GM21360 (cell line): ENCODE results near the gene ZNF628.
A peak's percentile ranks its signal among the peaks of the same experiment; 100 is the strongest.
"Not testable (repeated sequence)": the region's sequence is repeated elsewhere in the genome, so short reads cannot be mapped to it uniquely, and the experiment has no call there.

Source experiments
- ATAC-seq: cut with Tn5 transposase; IDR thresholded peaks from one replicate; pipeline ENCODE4 v1.9.1; 2021; ENCODE audit warnings: mild to moderate bottlenecking, moderate library complexity; ENCODE audit not compliant: unreplicated experiment

Gene ZNF628

DNA sequence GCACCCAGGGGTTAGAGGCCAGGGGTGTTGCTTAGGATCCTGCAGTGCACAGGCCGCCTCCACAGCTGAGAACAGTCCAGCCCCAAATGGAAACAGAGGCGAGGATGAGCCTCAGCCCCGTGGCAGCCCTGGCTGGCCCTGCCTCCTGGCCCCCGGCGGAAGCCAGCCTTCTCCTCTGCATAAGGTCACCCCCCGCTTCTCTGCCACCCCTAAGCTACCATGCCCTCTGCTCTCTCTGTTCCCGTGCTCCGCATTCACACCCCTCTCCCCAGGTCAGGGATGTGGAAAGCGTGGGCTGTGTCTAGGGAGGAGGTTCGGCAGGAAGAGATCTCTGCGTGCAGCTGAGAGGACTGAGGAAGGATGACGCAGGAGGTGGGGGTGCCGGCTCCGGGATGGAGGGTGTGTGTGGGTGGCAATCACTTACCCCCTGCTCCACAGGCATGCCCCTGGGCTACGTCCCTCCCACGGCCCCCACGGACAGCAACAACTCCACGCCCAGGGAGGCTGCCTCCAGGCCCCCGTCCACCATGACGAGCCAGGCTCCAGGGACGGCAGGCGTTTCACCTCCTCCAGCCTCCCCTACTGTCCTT, 17.9 kb downstream of the ZNF628 start:
- no peak for ATAC-seq

DNA sequence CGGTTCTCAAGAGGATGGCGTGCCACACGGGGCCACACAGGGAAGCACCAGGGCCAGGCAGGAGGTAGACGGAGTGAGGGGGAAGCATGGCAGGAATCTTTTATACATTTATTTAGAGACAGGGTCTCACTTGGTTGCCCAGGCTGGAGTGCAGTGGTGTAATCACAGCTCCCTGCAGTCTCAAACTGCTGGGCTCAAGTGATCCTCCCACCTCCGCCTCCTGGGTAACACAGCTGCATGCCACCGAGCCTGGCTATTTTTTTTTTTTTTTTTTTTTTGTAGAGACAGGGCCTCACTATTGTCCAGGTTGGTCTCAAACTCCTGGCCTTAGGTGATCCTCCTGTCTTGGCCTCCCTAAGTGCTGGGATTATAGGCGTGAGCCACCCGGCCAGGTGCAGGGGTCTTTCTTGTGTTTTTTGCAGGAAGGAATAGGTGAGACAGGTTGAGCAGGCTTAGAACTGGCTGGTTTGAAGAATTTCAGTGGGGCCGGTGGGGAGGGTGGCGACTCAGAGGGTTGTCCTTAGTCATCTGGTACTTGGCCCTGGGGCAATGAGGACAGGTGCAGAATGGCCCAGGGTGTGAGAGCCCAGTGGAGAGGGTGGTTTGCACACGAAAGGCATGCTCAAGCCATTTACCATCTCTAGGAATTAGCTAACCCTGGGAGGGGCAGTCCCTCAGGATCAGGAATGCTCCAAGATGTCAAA, 19.4 kb downstream of the ZNF628 start:
- no peak for ATAC-seq

DNA sequence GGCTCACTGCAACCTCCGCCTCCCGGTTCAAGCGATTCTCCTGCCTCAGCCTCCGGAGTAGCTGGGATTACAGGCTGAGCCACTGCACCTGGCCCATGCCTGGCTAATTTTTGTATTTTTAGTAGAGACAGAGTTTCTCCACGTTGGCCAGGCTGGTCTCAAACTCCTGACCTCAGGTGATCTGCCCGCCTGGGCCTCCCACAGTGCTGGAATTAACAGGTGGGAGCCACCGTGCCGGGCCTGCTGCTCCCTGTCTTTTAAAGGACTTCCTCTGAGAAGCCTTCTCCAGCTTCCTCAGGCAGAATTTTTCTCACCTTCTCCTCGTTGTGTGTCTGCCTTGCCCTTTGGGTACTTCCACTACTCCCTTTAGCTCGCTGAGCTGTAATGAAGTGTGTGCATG, 20.4 kb downstream of the ZNF628 start:
- not testable (repeated sequence) for ATAC-seq

DNA sequence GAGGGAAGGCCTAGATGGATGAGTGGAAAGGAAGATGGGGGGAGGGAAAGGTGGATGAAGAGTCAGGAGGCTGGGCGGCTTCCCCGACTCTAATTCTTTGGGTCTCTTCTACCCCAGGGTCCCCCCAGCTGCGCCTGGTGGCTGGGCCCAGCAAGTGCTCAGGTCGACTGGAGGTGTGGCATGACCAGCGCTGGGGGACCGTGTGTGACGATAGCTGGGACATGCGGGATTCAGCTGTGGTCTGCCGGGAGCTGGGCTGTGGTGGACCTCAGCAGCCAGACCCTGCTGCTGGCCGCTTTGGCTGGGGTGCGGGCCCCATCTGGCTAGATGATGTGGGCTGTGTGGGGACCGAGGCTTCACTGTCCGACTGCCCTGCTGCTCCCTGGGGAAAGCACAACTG, 21.3 kb downstream of the ZNF628 start:
- ATAC-seq = no peak

DNA sequence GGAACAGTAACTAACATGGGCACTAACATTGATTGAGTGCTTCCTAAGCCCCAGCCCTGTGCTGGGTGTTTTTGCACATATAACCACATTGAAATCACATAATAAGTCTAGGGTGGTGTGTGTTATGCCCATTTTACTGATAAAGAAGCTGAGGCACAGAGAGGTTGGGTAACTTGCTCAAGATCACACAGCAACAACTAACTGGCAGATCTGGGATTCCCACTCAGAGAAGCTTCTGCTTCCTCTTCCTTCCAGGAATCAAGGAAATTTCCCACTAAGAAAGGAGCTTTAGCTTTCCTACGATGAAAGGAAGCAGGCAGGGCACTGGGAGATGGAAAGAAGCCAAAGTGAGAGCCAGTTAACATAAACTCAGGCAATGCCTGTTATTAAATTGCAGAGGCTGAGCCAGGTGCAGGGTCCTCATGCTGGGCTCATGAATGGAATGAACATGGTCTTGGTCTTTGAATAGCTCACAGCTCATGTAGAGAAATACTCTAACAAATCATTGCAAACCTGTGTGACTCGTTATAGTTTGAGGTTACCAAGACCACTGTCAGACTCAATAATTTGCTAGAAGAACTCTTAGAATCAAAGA, 21.9 kb downstream of the ZNF628 start:
- no peak for ATAC-seq

DNA sequence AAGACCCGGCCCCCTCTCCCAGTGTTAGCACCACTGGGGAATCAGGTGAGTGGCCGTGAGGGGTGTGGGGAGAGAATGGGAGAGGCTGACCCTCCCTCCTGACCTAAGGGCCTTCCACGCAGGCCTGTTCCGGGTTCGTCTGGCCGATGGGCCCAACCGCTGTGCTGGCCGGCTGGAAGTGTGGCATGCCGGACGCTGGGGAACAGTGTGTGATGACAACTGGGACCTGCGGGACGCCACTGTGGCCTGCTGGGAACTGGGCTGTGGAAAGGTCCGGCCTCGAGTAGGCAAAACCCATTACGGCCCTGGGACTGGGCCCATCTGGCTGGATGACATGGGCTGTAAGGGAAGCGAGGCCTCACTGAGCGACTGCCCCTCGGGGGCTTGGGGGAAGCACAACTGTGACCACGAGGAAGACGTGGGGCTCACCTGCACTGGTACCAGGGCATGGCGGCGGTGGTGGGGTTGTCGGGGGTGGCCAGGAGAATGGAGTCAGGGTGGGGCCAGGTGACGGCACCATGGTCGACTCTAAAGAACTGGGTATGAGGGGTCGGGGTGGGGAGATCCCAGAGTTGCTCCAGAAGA, 24.0 kb downstream of the ZNF628 start:
- ATAC-seq = no peak

DNA sequence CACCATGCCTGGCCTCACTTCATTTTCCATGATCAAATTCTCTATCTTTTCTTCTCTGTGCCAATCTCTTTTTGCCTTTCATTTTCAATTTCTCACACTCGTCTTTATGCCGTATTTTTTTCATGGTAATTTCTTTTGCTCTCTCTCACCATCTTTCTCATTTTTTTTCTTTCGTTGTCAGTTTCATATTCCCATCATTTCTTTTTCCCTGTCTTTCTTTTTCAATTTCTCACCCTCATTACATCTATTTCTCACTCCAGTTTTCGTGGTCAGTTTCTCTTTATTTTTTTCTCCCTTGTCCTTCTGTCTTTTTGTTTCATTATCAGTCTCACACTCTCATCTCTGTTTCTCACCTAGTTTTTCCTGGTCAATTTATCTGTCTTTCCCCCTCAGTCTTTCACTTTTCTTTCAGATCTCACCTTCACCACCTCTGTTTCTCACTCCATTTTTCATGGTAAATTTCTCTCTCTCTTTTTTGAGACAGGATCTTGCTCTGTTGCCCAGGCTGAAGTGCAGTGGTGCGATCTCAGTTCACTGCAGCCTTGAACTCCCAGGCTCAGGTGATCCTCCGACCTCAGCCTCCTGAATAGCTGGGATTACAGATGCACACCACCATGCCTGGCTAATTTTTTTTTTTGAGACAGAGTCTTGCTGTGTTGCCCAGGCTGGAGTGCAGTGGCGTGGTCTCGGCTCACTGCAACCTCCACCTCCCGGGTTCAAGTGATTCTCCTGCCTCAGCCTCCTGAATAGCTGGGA, 26.0 kb downstream of the ZNF628 start:
- ATAC-seq = no peak

DNA sequence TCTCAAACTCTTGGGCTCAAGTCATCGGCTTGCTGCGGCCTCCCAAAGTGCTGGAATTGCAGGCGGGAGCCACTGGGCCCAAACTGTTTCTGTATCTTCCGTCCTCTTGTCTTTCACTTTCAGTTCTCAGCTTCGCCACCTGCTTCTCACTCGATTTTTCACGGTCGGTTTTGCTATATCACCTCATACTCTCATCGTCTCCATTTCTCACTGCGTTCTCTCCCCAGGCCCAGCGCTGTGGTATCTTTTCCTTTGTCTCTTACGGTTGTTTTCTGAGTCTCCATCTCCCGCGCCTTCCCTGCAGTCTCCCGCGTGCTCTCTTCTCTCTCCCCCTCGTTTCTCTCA, 26.7 kb downstream of the ZNF628 start:
- no peak for ATAC-seq

DNA sequence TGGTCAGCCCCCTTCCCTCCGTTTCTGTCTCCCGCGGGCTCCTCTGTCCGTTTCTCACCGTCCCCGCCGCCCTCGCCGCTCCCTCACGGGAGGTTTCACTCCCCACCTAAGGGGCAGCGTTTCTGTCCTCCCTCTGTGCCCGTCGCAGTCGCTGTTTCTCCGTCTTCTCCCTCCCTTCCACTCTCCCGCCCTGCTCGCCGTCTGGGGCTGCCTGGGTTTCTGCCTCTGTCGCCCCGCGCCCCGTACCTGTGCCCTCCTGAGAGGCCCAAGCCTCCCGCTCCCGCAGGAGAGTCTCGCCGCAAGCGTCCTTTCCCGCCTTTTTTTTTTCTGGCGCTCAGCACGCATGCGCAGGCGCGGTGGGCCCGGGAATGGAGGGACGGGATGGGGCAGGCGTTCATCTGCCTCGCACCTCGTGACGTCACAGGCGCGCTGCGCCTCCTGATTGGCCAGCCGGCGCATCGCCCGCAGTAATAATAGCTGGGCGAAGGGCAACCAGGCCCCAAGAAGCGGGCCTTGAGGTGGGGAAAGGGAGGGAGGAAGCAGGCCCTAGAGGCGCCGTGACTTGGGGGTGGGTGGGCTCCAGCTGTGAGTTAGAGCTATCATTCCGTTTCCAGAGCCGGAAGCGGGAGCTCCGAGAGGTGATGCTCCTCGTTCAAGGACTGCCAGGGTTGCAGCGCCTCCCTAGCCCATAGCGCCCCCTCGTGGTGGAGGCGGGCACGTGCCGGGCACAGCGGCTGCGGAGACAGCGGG, 27.3 kb downstream of the ZNF628 start:
- ATAC-seq = peak; percentile 92

DNA sequence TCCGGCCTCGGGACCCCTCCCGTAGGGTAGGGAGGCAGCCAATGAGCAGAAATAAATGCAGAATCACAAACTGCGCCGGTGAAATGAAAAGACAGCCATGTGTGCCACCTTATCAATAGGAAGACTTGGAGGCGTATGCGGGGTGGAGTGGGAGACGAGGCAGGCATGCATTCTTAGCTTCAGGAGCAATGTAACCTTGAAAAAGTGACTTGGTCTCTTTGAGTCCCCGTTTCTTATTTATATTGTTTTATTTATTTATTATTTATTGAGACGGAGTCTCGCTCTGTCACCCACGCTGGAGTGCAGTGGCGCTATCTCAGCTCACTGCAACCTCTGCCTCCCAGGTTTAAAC, 27.8 kb downstream of the ZNF628 start:
- ATAC-seq = no peak

DNA sequence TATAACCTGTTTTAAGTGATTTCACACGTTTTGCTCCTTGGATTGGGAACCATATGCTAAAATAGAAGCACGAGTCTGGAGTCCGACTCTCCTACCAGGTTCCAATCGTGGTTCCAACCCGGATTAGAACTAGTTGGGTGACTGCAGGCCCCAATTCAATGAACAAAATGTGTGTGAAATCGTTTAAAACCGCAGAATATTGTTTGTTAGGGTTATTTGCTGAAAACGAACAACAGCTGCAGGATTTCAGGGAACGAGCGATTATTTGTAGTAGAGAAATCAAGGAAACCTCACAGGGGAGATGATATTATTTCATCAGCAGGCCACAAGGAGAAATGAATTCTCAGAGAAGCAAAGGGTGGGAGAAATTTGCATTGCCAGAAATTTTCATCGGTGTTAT, 28.6 kb downstream of the ZNF628 start:
- no peak for ATAC-seq

DNA sequence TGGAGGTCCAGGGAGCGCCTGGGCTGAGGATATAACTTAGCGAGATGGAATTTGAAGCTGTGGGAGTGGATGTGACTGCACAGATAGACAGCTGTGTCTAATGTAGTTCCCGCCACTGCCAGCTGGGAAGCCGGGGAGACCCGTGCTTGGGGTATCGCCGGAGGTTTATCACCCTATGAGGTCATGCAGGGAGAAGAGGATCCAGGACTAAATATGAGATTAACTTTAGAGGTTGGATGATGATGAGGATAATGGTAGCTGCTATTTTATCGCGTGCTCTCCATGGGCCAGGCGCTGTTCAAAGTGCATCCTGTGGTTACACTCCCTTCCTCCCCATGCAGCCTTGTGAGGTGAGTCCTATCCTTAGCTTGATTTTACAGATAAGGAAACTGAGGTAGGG, 31.7 kb downstream of the ZNF628 start:
- ATAC-seq = no peak

DNA sequence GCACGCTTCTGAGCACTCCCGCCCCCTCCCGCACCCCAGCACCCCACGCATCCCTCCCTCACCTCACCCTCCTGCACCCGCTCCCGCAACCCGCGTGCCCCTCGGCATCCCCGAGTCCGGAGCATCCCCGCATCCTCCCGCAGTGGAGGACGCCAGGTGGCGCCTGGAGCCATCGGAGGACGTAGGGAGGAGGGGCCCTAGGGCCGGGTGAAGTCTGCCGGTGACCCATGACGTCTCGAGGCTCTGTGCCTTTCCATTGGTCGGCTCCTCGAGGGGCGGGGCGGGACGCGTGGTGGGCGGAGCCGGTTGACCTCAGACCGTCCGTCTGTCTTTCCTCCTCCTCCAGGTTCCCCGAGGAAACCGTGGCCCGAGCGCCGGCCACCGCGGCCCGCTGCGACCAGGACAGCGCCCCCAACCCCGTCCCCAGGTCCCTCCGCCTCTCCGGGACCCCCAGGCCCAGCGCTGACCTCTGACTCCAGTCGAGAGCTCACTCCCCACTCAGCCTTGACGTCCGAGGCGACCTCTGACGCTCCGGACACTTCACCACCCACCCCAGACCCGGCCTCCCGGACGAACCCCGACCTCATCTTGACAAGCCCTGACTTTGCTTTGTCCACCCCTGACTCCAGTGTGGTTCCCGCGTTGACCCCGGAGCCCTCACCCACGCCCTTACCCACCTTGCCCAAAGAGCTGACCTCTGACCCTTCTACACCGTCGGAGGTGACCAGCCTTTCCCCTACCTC, 40.6 kb downstream of the ZNF628 start:
- peak; percentile 97 for ATAC-seq

DNA sequence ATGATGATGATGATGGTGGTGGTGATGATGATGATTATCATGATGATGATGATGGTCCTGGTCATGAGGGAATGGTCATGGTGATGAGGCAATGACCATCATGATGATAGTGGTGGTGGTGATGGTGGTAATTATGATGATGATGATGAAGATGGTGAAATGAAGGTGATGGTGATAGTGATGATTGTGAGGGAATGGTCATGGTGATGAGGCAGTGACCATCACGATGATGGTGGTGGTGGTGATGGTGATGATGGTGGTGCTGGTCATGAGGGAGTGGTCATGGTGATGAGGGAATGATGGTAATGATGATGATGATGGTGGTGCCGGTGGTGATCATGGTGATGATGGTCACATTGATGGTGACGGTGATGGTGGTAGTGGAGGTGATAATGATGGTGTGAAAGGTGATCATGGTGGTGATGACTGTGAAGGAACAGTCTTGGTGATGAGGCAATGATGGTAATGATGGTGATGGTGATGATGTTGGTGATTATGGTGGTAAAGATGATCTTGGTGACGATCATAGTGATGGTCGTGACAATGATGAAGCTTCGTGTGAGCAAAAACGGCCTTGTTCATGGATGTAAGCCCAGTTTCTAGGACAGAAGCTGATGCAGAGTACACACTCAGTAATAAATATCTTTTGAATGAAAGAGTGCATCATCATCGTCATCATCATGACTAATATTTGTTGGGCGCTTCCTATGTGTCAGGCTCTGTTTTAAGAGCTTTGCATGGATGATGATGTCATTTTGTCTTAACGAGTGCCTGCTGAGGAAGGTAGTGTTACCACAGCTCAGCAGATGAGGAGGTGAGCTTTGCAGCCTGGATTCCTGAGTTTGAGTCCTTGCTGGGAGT, 43.3 kb downstream of the ZNF628 start:
- no peak for ATAC-seq

DNA sequence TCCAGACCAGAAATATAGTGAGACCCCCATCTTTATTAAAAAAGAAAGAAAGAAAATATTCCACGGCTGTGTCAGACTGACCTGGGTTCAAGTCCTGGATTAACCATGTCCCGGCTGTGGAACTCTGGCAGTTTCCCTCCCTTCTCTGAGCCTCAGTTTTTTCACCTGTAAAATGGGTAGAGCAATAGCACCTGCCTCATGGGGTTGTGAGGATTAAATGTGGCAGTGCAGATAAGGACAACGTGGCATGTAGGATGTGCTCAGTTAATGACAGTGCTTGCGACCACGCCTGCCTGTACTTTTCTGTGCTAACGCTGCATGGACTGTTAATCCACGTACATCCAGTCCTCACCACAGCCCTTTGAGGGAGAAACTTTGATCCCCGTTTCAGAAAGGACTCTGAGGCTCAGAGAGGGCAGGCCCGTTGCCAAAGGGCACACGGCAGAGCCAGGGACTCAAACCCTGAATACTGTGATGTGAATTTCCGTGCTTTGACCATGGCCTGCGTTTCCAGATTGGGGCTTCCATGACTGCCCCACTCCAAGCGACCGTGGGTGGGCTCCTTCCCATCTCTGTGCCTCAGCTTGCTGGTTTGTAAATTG, 44.4 kb downstream of the ZNF628 start:
- ATAC-seq = no peak

DNA sequence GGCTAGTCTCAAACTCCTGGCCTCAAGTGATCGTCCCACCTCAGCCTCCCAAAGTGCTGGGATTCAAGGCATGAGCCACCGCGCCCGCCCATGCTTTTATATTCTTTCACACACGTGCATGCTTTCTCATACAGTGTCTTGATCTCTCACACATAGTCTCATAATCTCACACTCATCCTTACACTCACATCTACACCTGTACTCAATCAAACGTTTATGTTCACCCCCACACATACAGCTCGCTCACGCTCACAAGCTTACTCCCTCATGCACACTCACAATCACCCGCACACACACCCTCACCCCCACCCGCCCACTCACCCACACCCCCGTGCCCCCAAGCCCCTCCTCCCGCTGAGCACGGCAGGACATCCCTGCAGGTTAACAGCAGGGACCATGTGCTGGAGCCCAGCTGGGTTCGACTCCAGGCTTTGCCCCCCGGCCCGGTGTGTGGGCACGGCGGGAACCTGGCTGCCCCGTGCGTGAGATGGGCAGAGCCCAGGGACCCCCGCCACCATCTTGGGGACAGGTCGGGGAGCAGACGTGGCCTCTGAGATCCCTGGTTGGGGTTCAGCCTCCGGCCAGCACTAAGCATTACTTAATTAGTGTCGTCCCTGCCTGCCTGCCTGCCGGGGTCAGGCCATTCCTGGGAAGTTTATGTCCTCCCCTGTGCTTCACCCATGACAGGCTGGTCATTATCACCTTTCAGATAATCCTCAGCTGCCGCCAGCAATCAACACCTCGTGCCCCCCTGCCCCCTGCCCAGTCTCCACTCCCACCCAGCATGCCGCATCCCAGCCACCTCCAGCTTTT, 49.1 kb downstream of the ZNF628 start:
- ATAC-seq = no peak

DNA sequence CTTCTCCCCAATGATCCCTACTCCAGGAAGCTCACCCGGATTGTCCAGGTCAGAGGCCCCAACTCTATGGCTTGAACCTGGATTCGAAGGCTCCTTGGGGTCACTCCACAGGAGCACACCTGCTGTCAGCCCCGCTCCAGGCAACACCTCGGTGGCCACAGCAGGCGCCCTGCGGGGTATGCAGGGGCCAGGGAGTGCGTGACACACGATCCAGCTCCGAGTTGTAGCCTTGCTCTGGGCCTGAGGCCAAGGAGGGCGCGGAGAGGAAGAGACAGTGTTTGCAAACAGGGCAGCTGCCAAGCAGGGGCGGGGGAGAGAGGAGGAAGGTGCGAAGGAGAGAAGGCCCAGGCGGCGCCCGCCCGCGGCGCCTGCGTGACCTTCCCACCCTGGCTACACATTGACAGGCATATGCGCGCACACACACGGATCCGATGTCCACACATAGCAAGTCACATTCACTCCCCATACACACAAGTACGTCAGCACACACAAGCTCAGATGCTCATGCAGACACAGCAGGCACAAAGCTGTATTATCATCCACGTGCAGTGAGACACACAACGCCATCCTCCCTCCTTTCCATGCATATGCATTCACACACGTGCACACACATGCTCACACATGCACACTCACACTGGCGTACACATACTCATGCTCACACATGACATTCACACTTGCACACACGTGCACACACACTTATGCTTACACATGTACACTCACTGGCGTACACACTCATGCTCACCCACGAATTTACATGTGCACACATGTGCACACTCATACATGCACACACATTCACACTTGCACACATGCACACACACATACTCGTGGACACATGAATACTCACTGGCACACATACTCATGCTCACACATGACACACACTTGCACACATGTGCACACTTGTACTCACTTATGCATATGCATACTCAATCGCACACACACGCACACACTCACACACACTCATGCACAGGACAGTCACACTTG, 50.1 kb downstream of the ZNF628 start:
- ATAC-seq = no peak
